IgD-negative memory B cell (primary cell): ENCODE data around the gene AKR1C4. TPM values are rescaled to one million over a fixed set of nuclear protein-coding genes. Genes with fewer than 3 reads are reported as not detected.
"Not testable (repeated sequence)": the region's sequence is repeated elsewhere in the genome, so short reads cannot be mapped to it uniquely, and the experiment has no call there.

Source experiments
- H3K27ac Mint-ChIP-seq, 3 donors: one replicate each; pipeline ENCODE4 v1.8.0; 2020 to 2022; ENCODE audit warnings: mild to moderate bottlenecking in 3 of 3, mixed read lengths in 3 of 3, moderate library complexity in 1 of 3
- H3K27me3 Mint-ChIP-seq: one replicate; pipeline ENCODE4 v1.8.0; 2021; ENCODE audit warnings: mixed read lengths
- H3K36me3 Mint-ChIP-seq: one replicate; pipeline ENCODE4 v1.8.0; 2020; ENCODE audit warnings: mild to moderate bottlenecking, mixed read lengths
- H3K4me1 Mint-ChIP-seq, 3 donors: one replicate each; pipeline ENCODE4 v1.8.0; 2020 to 2022; ENCODE audit warnings: mixed read lengths in 3 of 3, mild to moderate bottlenecking in 1 of 3
- H3K4me3 Mint-ChIP-seq, 4 donors: one replicate each; pipeline ENCODE4 v1.8.0; 2020 to 2022; ENCODE audit warnings: mild to moderate bottlenecking in 4 of 4, mixed read lengths in 4 of 4, moderate library complexity in 3 of 4
- H3K9me3 Mint-ChIP-seq, 3 donors: one replicate each; pipeline ENCODE4 v1.8.0; 2020 to 2021; ENCODE audit warnings: mixed read lengths in 3 of 3, mild to moderate bottlenecking in 1 of 3
- polyA plus RNA-seq: library from polyadenylated mRNA; unstranded; fragments of 300-500 nt; fragmentation: Illumina TruSeq; gene quantifications from one replicate; pipeline ENCODE4 v1.2.3, GENCODE V29; 2021

Gene AKR1C4
- polyA plus RNA-seq, result not detected

- no peaks in the 10 kb centered on the region for H3K4me1 Mint-ChIP-seq
- no peaks in the 10 kb centered on the region for H3K36me3 Mint-ChIP-seq
- H3K4me3 Mint-ChIP-seq, result no peak within 1 kb of the TSS
- no peak within 1 kb of the TSS for H3K27ac Mint-ChIP-seq
- no peaks in the 10 kb centered on the region for H3K27me3 Mint-ChIP-seq
- H3K9me3 Mint-ChIP-seq, result peaks cover 3 to 9% (median 3%) of the 10 kb centered on the region in 3 donors
Measured at GRCh38 chr10:5196702-5197113, at the start of gene AKR1C4. Gene AKR1C4, plus strand, starts transcription at chr10:5196837. Its CDS starts 31 bp downstream, at chr10:5196868.

- no peak overlapping the region for H3K4me3 Mint-ChIP-seq
- H3K9me3 Mint-ChIP-seq, result peaks cover 3 to 13% (median 12%) of the 10 kb centered on the region in 3 donors
- no peaks in the 10 kb centered on the region for H3K36me3 Mint-ChIP-seq
- no peaks in the 10 kb centered on the region for H3K4me1 Mint-ChIP-seq
- no peaks in the 10 kb centered on the region for H3K27me3 Mint-ChIP-seq
- no peak overlapping the region for H3K27ac Mint-ChIP-seq
Measured at GRCh38 chr10:5146920-5147254, 49.8 kb upstream of the AKR1C4 start.

DNA sequence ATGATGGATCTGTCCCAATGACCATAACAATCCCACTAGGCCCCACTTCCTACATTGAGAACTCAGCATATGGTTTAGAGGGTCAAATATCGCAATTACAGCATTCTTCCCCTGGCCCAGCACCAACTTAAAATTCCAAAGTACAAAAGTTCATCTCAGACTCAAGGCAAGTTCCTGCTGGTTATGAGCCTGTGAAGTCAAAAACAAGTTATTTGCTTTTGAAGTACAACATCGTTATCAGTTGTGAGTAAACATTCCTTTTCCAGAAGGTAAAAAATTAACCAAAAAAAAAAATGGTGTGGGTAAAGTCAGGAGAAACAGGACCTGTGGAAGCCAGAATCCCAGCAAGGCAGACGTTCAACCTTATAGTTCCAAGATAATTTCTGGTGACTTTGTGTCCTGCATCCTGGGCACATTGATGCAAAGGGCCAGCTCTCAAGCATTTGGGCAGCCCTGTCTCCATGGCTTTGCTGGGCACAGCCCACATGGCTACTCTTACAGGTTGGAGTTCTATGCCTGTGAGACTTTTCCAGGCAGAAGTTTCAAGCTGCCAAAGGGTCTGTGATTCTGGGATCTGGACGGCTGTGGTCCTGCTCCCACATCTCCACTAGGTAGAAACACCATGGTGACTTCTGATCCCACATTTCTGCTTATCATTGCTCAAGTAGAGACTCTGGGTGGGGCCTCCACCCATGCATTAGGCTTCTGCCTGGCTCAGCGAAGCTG lies 49.2 kb upstream of the AKR1C4 start:
- no peaks in the 10 kb centered on the region for H3K27me3 Mint-ChIP-seq
- H3K4me3 Mint-ChIP-seq, result no peak overlapping the region
- H3K36me3 Mint-ChIP-seq, result no peaks in the 10 kb centered on the region
- H3K4me1 Mint-ChIP-seq, result no peaks in the 10 kb centered on the region
- H3K9me3 Mint-ChIP-seq, result peaks cover 3 to 13% (median 7%) of the 10 kb centered on the region in 3 donors
- H3K27ac Mint-ChIP-seq, result no peak overlapping the region

- Mint-ChIP-seq H3K27me3 (no peaks in the 10 kb centered on the region), H3K27ac (no peak overlapping the region), H3K9me3 (peaks cover 3 to 13% (median 6%) of the 10 kb centered on the region in 3 donors), H3K4me3 (no peak overlapping the region), H3K36me3 (no peaks in the 10 kb centered on the region), H3K4me1 (no peaks in the 10 kb centered on the region)
Measured at GRCh38 chr10:5147981-5148677, 48.5 kb upstream of the AKR1C4 start.

- Mint-ChIP-seq H3K27me3 (no peaks in the 10 kb centered on the region), H3K9me3 (peaks cover 3 to 13% (median 6%) of the 10 kb centered on the region in 3 donors), H3K4me3 (no peak overlapping the region), H3K4me1 (no peaks in the 10 kb centered on the region), H3K27ac (no peak overlapping the region), H3K36me3 (no peaks in the 10 kb centered on the region)
Measured at GRCh38 chr10:5148678-5149032, 48.0 kb upstream of the AKR1C4 start.

GRCh38 chr10:5151076-5151475 lies 45.6 kb upstream of the AKR1C4 start:
- Mint-ChIP-seq H3K4me3 (no peak overlapping the region), H3K27ac (no peak overlapping the region), H3K27me3 (no peaks in the 10 kb centered on the region), H3K9me3 (peaks cover 3 to 15% (median 6%) of the 10 kb centered on the region in 3 donors), H3K36me3 (no peaks in the 10 kb centered on the region), H3K4me1 (no peaks in the 10 kb centered on the region)

- no peaks in the 10 kb centered on the region for H3K4me1 Mint-ChIP-seq
- H3K36me3 Mint-ChIP-seq, result no peaks in the 10 kb centered on the region
- no peaks in the 10 kb centered on the region for H3K27me3 Mint-ChIP-seq
- H3K9me3 Mint-ChIP-seq, result peaks cover 0 to 8% (median 2%) of the 10 kb centered on the region in 3 donors
- no peak overlapping the region for H3K4me3 Mint-ChIP-seq
- H3K27ac Mint-ChIP-seq, result no peak overlapping the region
Measured at GRCh38 chr10:5155951-5156350, 40.7 kb upstream of the AKR1C4 start.

DNA sequence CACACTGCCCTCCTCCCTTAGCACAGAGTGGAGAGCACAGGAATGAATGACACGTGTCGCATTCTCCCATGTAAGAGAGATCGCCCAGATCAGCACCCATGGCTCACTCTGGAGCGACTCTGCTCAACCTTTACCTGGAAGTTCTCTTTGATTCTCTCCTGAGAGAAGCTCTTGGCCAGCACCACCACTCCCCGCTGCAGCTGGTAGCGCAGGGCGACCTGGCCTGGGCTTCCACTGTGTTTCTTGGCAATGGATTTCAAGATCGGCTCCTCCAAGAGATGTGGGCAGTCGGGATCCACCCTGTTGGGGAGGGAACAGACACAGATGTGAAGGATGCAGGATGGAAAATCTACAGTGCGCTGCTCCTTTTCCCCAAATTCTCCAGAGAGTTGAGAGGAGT lies 39.1 kb upstream of the AKR1C4 start:
- Mint-ChIP-seq H3K27me3 (no peaks in the 10 kb centered on the region), H3K4me3 (no peak overlapping the region), H3K27ac (no peak overlapping the region), H3K4me1 (no peaks in the 10 kb centered on the region), H3K9me3 (peaks cover 1 to 12% (median 2%) of the 10 kb centered on the region in 3 donors), H3K36me3 (no peaks in the 10 kb centered on the region)

DNA sequence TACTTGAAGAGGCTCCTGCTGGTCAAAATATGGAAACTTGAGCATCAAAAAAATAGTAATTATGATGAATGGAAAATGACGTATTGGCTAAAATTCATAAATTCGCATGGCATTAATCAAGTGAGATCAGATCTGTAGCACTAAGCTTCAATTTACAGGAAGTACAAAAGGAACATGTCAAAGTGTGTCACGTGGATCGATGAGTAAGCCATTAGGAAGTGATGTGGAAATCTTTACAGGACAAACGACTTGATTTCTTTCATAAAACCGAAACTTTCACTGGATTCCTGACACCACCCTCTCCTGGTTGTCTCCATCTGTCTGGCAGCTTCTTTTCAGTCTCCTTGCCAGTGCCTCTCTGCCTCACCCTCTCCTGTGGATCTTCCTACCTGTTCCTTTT lies 37.5 kb upstream of the AKR1C4 start:
- Mint-ChIP-seq H3K36me3 (no peaks in the 10 kb centered on the region), H3K9me3 (peaks cover 2 to 12% (median 4%) of the 10 kb centered on the region in 3 donors), H3K27me3 (no peaks in the 10 kb centered on the region), H3K4me3 (no peak overlapping the region), H3K4me1 (no peaks in the 10 kb centered on the region), H3K27ac (no peak overlapping the region)

DNA sequence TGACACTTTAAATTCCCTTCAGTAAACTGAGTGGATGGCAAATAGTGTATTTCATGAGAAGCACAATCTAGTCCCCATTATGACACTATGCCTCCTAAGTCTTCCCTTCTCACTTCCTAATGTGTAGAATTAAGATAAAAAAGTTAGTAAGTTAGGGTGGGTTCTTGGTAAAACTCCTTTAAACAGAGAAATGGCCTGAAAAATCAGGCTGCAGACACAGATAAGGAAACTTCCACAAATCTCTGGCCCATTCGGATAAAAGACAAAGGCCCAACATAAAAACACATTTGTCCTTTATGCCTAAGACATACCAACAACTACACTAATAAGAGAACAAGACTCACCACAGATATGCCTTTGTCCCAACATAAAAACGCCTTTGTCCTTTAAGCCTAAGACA lies 33.1 kb upstream of the AKR1C4 start:
- no peaks in the 10 kb centered on the region for H3K4me1 Mint-ChIP-seq

DNA sequence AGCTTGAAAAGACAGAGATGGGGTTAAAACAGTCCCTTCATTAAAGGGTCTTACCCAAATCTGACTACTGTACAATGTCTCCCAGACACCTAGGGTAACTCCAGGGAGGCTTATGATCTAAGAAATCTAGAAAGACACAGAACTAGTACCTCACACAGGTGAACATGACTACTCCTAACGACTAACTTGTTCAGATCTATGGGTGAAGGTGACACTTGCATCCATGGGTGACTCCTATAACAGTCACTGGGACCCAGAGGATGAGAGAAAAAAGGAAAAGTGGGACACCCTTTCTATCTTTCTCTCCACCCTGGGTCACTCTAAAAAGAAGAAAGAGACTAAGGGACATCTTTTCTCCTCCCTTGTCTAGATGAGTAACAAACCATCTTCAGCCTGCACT lies 30.9 kb upstream of the AKR1C4 start:
- Mint-ChIP-seq H3K4me1 (no peaks in the 10 kb centered on the region), H3K36me3 (no peaks in the 10 kb centered on the region), H3K27ac (no peak overlapping the region), H3K27me3 (no peaks in the 10 kb centered on the region), H3K4me3 (no peak overlapping the region), H3K9me3 (peaks cover 2 to 28% (median 13%) of the 10 kb centered on the region in 3 donors)

More for the DNA sequence above, 33.1 kb upstream of the AKR1C4 start:
- peaks cover 2 to 28% (median 7%) of the 10 kb centered on the region in 3 donors for H3K9me3 Mint-ChIP-seq
- H3K4me3 Mint-ChIP-seq, result no peak overlapping the region
- H3K27me3 Mint-ChIP-seq, result no peaks in the 10 kb centered on the region
- no peak overlapping the region for H3K27ac Mint-ChIP-seq
- no peaks in the 10 kb centered on the region for H3K36me3 Mint-ChIP-seq

DNA sequence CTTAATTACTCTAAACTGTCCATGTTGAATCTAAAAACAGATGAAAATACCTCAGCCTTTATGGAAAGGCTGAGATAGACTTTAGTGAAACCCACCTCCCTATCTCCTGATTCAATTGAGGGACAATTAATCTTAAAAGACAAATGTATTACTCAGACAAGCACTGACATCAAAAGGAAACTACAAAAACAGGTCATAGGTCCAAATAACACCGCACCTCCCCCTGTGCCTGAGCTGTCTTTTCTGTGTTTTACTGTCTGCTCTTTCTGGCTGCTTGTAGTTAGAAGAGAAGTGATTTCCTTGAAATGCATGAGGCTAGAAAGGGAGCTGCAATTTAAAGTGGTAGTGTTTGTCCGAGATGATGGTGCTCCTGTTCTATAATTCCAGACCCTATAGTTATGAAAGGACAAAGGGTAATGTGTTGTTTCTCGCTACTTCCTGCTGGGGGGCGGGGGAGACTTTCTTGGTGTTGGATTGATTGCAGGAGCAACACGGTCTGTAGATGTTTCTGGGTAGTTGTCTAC lies 27.7 kb upstream of the AKR1C4 start:
- H3K27ac Mint-ChIP-seq, result no peak overlapping the region
- H3K4me1 Mint-ChIP-seq, result no peaks in the 10 kb centered on the region
- H3K36me3 Mint-ChIP-seq, result no peaks in the 10 kb centered on the region
- no peaks in the 10 kb centered on the region for H3K27me3 Mint-ChIP-seq
- H3K9me3 Mint-ChIP-seq, result peaks cover 0 to 21% (median 9%) of the 10 kb centered on the region in 3 donors
- no peak overlapping the region for H3K4me3 Mint-ChIP-seq

DNA sequence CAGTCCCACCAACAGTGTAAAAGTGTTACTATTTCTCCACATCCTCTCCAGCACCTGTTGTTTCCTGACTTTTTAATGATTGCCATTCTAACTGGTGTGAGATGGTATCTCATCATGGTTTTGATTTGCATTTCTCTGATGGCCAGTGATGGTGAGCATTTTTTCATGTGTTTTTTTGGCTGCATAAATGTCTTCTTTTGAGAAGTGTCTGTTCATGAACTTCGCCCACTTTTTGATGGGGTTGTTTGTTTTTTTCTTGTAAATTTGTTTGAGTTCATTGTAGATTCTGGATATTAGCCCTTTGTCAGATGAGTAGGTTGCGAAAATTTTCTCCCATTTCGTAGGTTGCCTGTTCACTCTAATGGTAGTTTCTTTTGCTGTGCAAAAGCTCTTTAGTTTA lies 21.1 kb upstream of the AKR1C4 start:
- not testable (repeated sequence) for H3K36me3 Mint-ChIP-seq, H3K4me3 Mint-ChIP-seq, H3K27me3 Mint-ChIP-seq, H3K4me1 Mint-ChIP-seq, H3K27ac Mint-ChIP-seq, H3K9me3 Mint-ChIP-seq

DNA sequence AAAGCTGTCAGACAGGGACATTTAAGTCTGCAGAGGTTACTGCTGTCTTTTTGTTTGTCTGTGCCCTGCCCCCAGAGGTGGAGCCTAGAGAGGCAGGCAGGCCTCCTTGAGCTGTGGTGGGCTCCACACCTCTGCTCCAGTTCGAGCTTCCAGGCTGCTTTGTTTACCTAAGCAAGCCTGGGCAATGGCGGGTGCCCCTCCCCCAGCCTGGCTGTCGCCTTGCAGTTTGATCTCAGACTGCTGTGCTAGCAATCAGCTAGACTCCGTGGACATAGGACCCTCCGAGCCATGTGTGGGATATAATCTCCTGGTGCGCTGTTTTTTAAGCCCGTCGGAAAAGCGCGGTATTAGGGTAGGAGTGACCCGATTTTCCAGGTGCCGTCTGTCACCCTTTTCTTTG lies 16.1 kb upstream of the AKR1C4 start:
- H3K9me3 Mint-ChIP-seq, H3K4me3 Mint-ChIP-seq, H3K36me3 Mint-ChIP-seq, H3K4me1 Mint-ChIP-seq, H3K27me3 Mint-ChIP-seq, H3K27ac Mint-ChIP-seq: not testable (repeated sequence)

DNA sequence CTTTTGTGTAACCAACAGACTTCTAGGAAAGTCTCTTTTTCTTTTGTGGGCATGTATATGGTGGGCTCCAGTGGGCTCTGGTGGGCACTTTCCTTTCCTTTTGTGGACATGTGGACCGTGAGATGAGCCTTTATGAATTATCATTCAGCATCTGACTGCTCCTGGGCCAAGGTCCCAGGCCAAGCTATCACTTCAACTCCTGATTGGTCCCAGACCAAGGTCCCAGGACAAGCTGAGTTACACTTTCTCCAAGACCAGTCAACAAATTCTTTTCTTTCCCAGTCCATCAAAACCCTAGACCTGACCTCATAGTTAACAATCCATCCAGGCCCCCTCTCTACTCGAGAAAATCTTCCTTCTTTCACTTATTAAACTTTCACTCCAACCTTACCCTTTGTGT lies 12.7 kb upstream of the AKR1C4 start:
- Mint-ChIP-seq H3K27ac (no peak overlapping the region), H3K27me3 (peaks cover 6% of the 10 kb centered on the region), H3K4me3 (no peak overlapping the region), H3K36me3 (peaks cover 3% of the 10 kb centered on the region), H3K4me1 (no peaks in the 10 kb centered on the region), H3K9me3 (peaks cover 0 to 5% (median 4%) of the 10 kb centered on the region in 3 donors)
